ENCODE data around the gene SDC3. TPM values are rescaled to one million over a fixed set of nuclear protein-coding genes. Genes with fewer than 3 reads are reported as not detected.

SDC3 gene
- total and polyA plus RNA-seq, 10 of the 15 experiments (the other 5 are each of a cell fraction or from before 2014, with no cell fraction given) = under 0.01 to 0.46 (median 0.07) TPM; not detected in 2

- no peak for FAIRE-seq
- no peak overlapping the region for H3K27ac ChIP-seq (ENCODE audit: control insufficient read depth, insufficient read depth)
- no peak overlapping the region for H3K4me3 ChIP-seq
- ChIA-PET RAD21 (ENCODE audit: unreplicated experiment) (interaction anchor here (0.8 kb wide), 1 partner anchor 9 kb away, joined by 3 read pairs; no protein-coding TSS in a partner anchor), POLR2A (no interaction called here), CTCF (interaction anchor here (1.3 to 1.4 kb wide), 2 partner anchors 30 to 93 kb away, joined by 3 read pairs; no protein-coding TSS in a partner anchor), SMC1A (ENCODE audit: uncharacterized antibody, unreplicated experiment) (interaction anchor here (0.8 kb wide), 1 partner anchor 37 kb away, joined by 3 read pairs; no protein-coding TSS in a partner anchor)
- H3K4me2 ChIP-seq (ENCODE audit: control insufficient read depth, insufficient read depth) = no peak overlapping the region
- no peak overlapping the region for H3K9ac ChIP-seq (ENCODE audit: control insufficient read depth, insufficient read depth, low read length)
- no peaks in the 10 kb centered on the region for H3K9me3 ChIP-seq (replicated peaks; ENCODE audit: control insufficient read depth, insufficient read depth, low read length)
- H3K27me3 ChIP-seq (replicated peaks in 1 of 2; ENCODE audit: control insufficient read depth in 2 of 2, insufficient read depth in 2 of 2, low read length in 1 of 2) = peaks cover 0 to 7% of the 10 kb centered on the region in 2 experiments; a peak in 2 of 4 replicates
- WGBS (ENCODE audit: insufficient coverage, insufficient replicate concordance, low lambda C conversion rate, missing lambda C conversion rate) = 25% methylated on average over 6 of the region's 6 CpGs
- ATAC-seq = no peak
- intact Hi-C loops (cut with micrococcal nuclease; ENCODE audit: unreplicated experiment) (no loop called here), in situ Hi-C loops (cut with MboI) (no loop called here)
- no peaks in the 10 kb centered on the region for H3K4me1 ChIP-seq (ENCODE audit: control insufficient read depth, insufficient read depth, low read length)
- no peaks in the 10 kb centered on the region for H3K36me3 ChIP-seq (ENCODE audit: control insufficient read depth in 2 of 2, insufficient read depth in 2 of 2, low read length in 1 of 2)
- H4K20me1 ChIP-seq (ENCODE audit: control insufficient read depth, insufficient read depth) = no peaks in the 10 kb centered on the region
- H2AFZ ChIP-seq (ENCODE audit: control insufficient read depth, low read depth, low read length) = no peak overlapping the region
- no TSS peak for BruUV-seq (replicated peaks)
- no peak for DNase-seq (ENCODE audit: low read depth, low spot score)
- no peaks in the 10 kb centered on the region for H3K79me2 ChIP-seq (ENCODE audit: control insufficient read depth, insufficient read depth, low read length)
- TF ChIP-seq HSF1 (IDR thresholded peaks at IDR 0.05; ENCODE audit: low read depth, low read length) (no peak), WRNIP1 (IDR thresholded peaks at IDR 0.05; ENCODE audit: borderline replicate concordance, low read depth, low read length) (no peak), MEF2A (IDR thresholded peaks at IDR 0.05; ENCODE audit: insufficient read depth, low read depth, low read length) (no peak), SPI1 (IDR thresholded peaks at IDR 0.05; ENCODE audit: borderline replicate concordance, insufficient read depth, low read depth, low read length) (no peak), ATF2 (IDR thresholded peaks at IDR 0.05; ENCODE audit: low read length) (no peak), STAT3 (IDR thresholded peaks at IDR 0.05; ENCODE audit: low read depth, low read length) (no peak), HDGF (IDR thresholded peaks at IDR 0.05) (no peak), NRF1 (conservative IDR thresholded peaks at IDR 0.05; ENCODE audit: low read depth, low read length) (no peak), ZNF592 (IDR thresholded peaks at IDR 0.05) (no peak), ZNF274 (IDR thresholded peaks at IDR 0.05; ENCODE audit: insufficient read depth, insufficient read length) (no peak), CHD1 (IDR thresholded peaks at IDR 0.05; ENCODE audit: low read depth, low read length) (no peak), ZBTB4 (CRISPR knock-in tag; IDR thresholded peaks at IDR 0.05) (no peak), EZH2 (IDR thresholded peaks at IDR 0.05; ENCODE audit: borderline replicate concordance, control insufficient read depth, low read depth, low read length) (no peak), KLF5 (IDR thresholded peaks at IDR 0.05; ENCODE audit: partially characterized antibody) (no peak)
These were observed 33.4 kb downstream of the SDC3 start for GRCh38 chr1:30875197-30875596.
